BLaER1 treated with 17β-estradiol and CSF1 and Interleukin-3, amounts not matched to agents 10 nM and 100 nM (cell line): ENCODE data around the gene MYO1G.

Experiments
- H3K27ac ChIP-seq, 11 experiments: shearing (Covaris generic); formaldehyde crosslinking; 2 replicates each; pipeline ENCODE4 v1.8.1; 2022
- H3K27me3 ChIP-seq, 11 experiments: shearing (Covaris generic); formaldehyde crosslinking; 2 replicates each; pipeline ENCODE4 v1.8.1; 2022
- H3K36me3 ChIP-seq, 11 experiments: shearing (Covaris generic); formaldehyde crosslinking; 2 replicates each; pipeline ENCODE4 v1.8.1; 2022
- H3K4me1 ChIP-seq, 10 experiments: shearing (Covaris generic); formaldehyde crosslinking; 2 replicates each; pipeline ENCODE4 v1.8.1; 2022
- H3K4me2 ChIP-seq, 11 experiments: shearing (Covaris generic); formaldehyde crosslinking; 2 replicates each; pipeline ENCODE4 v1.8.1; 2022
- H3K4me3 ChIP-seq, 10 experiments: shearing (Covaris generic); formaldehyde crosslinking; 2 replicates each; pipeline ENCODE4 v1.8.1; 2022
- H3K9ac ChIP-seq, 11 experiments: shearing (Covaris generic); formaldehyde crosslinking; 2 replicates each; pipeline ENCODE4 v1.8.1; 2022
- H3K9me3 ChIP-seq, 11 experiments: shearing (Covaris generic); formaldehyde crosslinking; replicated peaks in 1 of 11; 2 replicates each; pipeline ENCODE4 v1.8.1; 2022
- H4K20me1 ChIP-seq, 11 experiments: shearing (Covaris generic); formaldehyde crosslinking; 2 replicates each; pipeline ENCODE4 v1.8.1; 2022
- Cebpa-rat ChIP-seq, 11 experiments: shearing (Covaris generic); IDR thresholded peaks; 2 replicates each; pipeline ENCODE4 v1.8.1; 2022

The MYO1G gene

GRCh38 chr7:44975331-44976039 lies 3.3 kb downstream of the MYO1G start:
- Histone ChIP-seq H3K4me2 (peak overlapping the region in 10 of 11 experiments; percentile 85 to 100 (median 95); a peak in 16 of 22 replicates), H3K9me3 (no peaks in the 10 kb centered on the region), H3K9ac (peak overlapping the region in 9 of 11 experiments; percentile 9 to 90 (median 81); a peak in 11 of 22 replicates), H3K4me3 (peak overlapping the region in 2 of 10 experiments; percentile 66 to 74; a peak in 3 of 20 replicates), H3K27ac (peak overlapping the region in 9 of 11 experiments; percentile 77 to 93 (median 84); a peak in 14 of 22 replicates), H3K4me1 (peaks cover 67 to 92% (median 84%) of the 10 kb centered on the region in 10 experiments), H4K20me1 (peaks cover 0 to 57% (median 5%) of the 10 kb centered on the region in 11 experiments; a peak in 9 of 22 replicates), H3K27me3 (no peaks in the 10 kb centered on the region), H3K36me3 (peaks cover 13 to 66% (median 57%) of the 10 kb centered on the region in 11 experiments; a peak in 21 of 22 replicates)
- TF ChIP-seq Cebpa-rat (IDR thresholded peaks at IDR 0.05): no peak

- Histone ChIP-seq H3K4me3 (no peak overlapping the region), H3K27me3 (no peaks in the 10 kb centered on the region), H3K9ac (peak overlapping the region in 8 of 11 experiments; percentile 9 to 90 (median 35); a peak in 8 of 22 replicates), H4K20me1 (peaks cover 0 to 67% (median 4%) of the 10 kb centered on the region in 11 experiments; a peak in 9 of 22 replicates), H3K9me3 (no peaks in the 10 kb centered on the region), H3K4me2 (peak overlapping the region in 7 of 11 experiments; percentile 3 to 98 (median 85); a peak in 8 of 22 replicates), H3K4me1 (peaks cover 58 to 93% (median 82%) of the 10 kb centered on the region in 10 experiments), H3K27ac (peak overlapping the region in 10 of 11 experiments; percentile 18 to 93 (median 28); a peak in 14 of 22 replicates), H3K36me3 (peaks cover 13 to 75% (median 63%) of the 10 kb centered on the region in 11 experiments; a peak in 21 of 22 replicates)
- TF ChIP-seq Cebpa-rat (IDR thresholded peaks at IDR 0.05): no peak
Observed at GRCh38 chr7:44974549-44974948, 4.3 kb downstream of the MYO1G start.

- peak overlapping the region; percentile 18 to 93 (median 37); a peak in 16 of 22 replicates for H3K27ac ChIP-seq
- H3K36me3 ChIP-seq: peaks cover 13 to 80% (median 66%) of the 10 kb centered on the region in 11 experiments; a peak in 21 of 22 replicates
Observed at GRCh38 chr7:44973610-44974401, 5.0 kb downstream of the MYO1G start.

GRCh38 chr7:44972562-44972961 lies 6.3 kb downstream of the MYO1G start:
- Histone ChIP-seq H4K20me1 (peaks cover 0 to 79% (median 4%) of the 10 kb centered on the region in 11 experiments; a peak in 7 of 22 replicates), H3K27me3 (no peaks in the 10 kb centered on the region), H3K4me2 (no peak overlapping the region), H3K36me3 (peaks cover 13 to 92% (median 72%) of the 10 kb centered on the region in 11 experiments; a peak in 21 of 22 replicates), H3K27ac (peak overlapping the region in 5 of 11 experiments; percentile 2 to 40 (median 26); a peak in 5 of 22 replicates), H3K4me3 (no peak overlapping the region), H3K9me3 (no peaks in the 10 kb centered on the region), H3K9ac (peak overlapping the region in 5 of 11 experiments; percentile 16 to 90 (median 35); a peak in 3 of 22 replicates), H3K4me1 (peaks cover 38 to 76% (median 64%) of the 10 kb centered on the region in 10 experiments)
- no peak for TF ChIP-seq Cebpa-rat (IDR thresholded peaks at IDR 0.05)

More at GRCh38 chr7:44973610-44974401, 5.0 kb downstream of the MYO1G start:
- Histone ChIP-seq H3K27me3 (no peaks in the 10 kb centered on the region), H3K4me3 (no peak overlapping the region), H3K4me1 (peaks cover 51 to 88% (median 76%) of the 10 kb centered on the region in 10 experiments), H4K20me1 (peaks cover 0 to 72% (median 4%) of the 10 kb centered on the region in 11 experiments; a peak in 7 of 22 replicates), H3K9me3 (no peaks in the 10 kb centered on the region), H3K9ac (peak overlapping the region in 7 of 11 experiments; percentile 9 to 90 (median 36); a peak in 7 of 22 replicates), H3K4me2 (peak overlapping the region in 6 of 11 experiments; percentile 7 to 98 (median 90); a peak in 7 of 22 replicates)
- TF ChIP-seq Cebpa-rat (IDR thresholded peaks at IDR 0.05): no peak

- no peak overlapping the region; a peak in 1 of 22 replicates for H3K4me2 ChIP-seq
- H3K9me3 ChIP-seq: no peaks in the 10 kb centered on the region
- H3K4me1 ChIP-seq: peaks cover 33 to 72% (median 58%) of the 10 kb centered on the region in 10 experiments
- peak overlapping the region in 3 of 11 experiments; percentile 25 to 90 (median 35); a peak in 4 of 22 replicates for H3K9ac ChIP-seq
- H3K36me3 ChIP-seq: peaks cover 13 to 98% (median 77%) of the 10 kb centered on the region in 11 experiments; a peak in 21 of 22 replicates
- peak overlapping the region in 3 of 11 experiments; percentile 11 to 40 (median 26); a peak in 3 of 22 replicates for H3K27ac ChIP-seq
- H4K20me1 ChIP-seq: peaks cover 0 to 85% (median 4%) of the 10 kb centered on the region in 11 experiments; a peak in 7 of 22 replicates
- H3K4me3 ChIP-seq: no peak overlapping the region
- H3K27me3 ChIP-seq: no peaks in the 10 kb centered on the region
- no peak for TF ChIP-seq Cebpa-rat (IDR thresholded peaks at IDR 0.05)
Observed at GRCh38 chr7:44971902-44972441, 6.8 kb downstream of the MYO1G start.

- TF ChIP-seq Cebpa-rat (IDR thresholded peaks at IDR 0.05): no peak
- Histone ChIP-seq H3K27me3 (no peaks in the 10 kb centered on the region), H3K4me3 (no peak overlapping the region), H3K9ac (peak overlapping the region in 1 of 11 experiments; percentile 35; a peak in 1 of 22 replicates), H3K4me1 (peaks cover 27 to 69% (median 52%) of the 10 kb centered on the region in 10 experiments), H3K9me3 (no peaks in the 10 kb centered on the region), H3K4me2 (no peak overlapping the region), H4K20me1 (peaks cover 0 to 91% (median 4%) of the 10 kb centered on the region in 11 experiments; a peak in 7 of 22 replicates), H3K27ac (0 out of 22 replicates have a peak overlapping the region, but pooled peaks of 1 of the 11 experiments have one; percentile 1), H3K36me3 (peaks cover 13 to 98% (median 78%) of the 10 kb centered on the region in 11 experiments; a peak in 21 of 22 replicates)
Observed at GRCh38 chr7:44971188-44971901, 7.5 kb downstream of the MYO1G start.

GRCh38 chr7:44970523-44971051 lies 8.2 kb downstream of the MYO1G start:
- TF ChIP-seq Cebpa-rat (IDR thresholded peaks at IDR 0.05): no peak
- peak overlapping the region in 3 of 11 experiments; percentile 14 to 26 (median 21); a peak in 2 of 22 replicates for H3K4me2 ChIP-seq
- no peaks in the 10 kb centered on the region for H3K27me3 ChIP-seq
- peaks cover 19 to 61% (median 44%) of the 10 kb centered on the region in 10 experiments for H3K4me1 ChIP-seq
- peaks cover 0 to 92% (median 8%) of the 10 kb centered on the region in 11 experiments; a peak in 9 of 22 replicates for H4K20me1 ChIP-seq
- no peak overlapping the region for H3K4me3 ChIP-seq
- peaks cover 9 to 98% (median 76%) of the 10 kb centered on the region in 11 experiments; a peak in 20 of 22 replicates for H3K36me3 ChIP-seq
- H3K9ac ChIP-seq: peak overlapping the region in 1 of 11 experiments; percentile 19; a peak in 1 of 22 replicates
- no peaks in the 10 kb centered on the region for H3K9me3 ChIP-seq
- 0 out of 22 replicates have a peak overlapping the region, but pooled peaks of 1 of the 11 experiments have one; percentile 1 for H3K27ac ChIP-seq
